ENCODE data around the gene PHYH. TPM values are rescaled to one million over a fixed set of nuclear protein-coding genes. Genes with fewer than 3 reads are reported as not detected.

The PHYH gene
- total RNA-seq, 2 donors from 2014 or later: 10.9 to 14.6 TPM

Other genes starting within 250 kb of the PHYH start
- 100 to 1,000 TPM; 158 to 160 TPM for gene OPTN, start 199.9 kb downstream of the PHYH start, total RNA-seq
- gene MCM10, start 138.5 kb downstream of the PHYH start, total RNA-seq: under 1 TPM; 0.34 to 0.47 TPM
- not detected for gene UCMA, start 65.7 kb downstream of the PHYH start, total RNA-seq
- 10 to 100 TPM; 18.9 to 20.2 TPM for gene SEPHS1, start 48.2 kb upstream of the PHYH start, total RNA-seq
- under 1 TPM in 1 of 2 donors, not detected in 1; 0.76 TPM for gene BEND7, start 228.9 kb upstream of the PHYH start, total RNA-seq

Measured in T-helper 17 cell (primary cell).